ENCODE data around the gene PLEKHA6. TPM values are rescaled to one million over a fixed set of nuclear protein-coding genes. Genes with fewer than 3 reads are reported as not detected.

PLEKHA6 gene
- total and polyA plus RNA-seq, 2 experiments from 2014 or later = 2.8 to 6.2 TPM

DNA sequence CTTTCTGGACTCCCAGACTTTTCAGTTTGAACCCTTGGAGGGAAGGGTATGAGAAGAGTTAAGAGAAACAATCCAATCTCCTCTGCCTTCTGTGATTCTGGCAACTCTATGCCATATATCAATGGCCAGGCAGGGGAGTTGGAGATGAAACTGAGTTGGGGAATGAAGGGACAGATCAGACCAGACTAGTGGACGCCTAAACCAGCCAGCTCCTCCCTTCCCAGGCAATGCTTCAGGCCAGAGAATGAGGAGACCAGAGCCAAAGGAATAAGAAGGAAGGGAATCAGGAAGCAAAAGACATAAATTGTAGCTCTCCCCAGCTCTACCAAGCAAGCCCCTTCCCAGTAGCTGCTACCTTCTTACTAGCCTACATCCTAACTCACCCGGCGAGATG, 22.7 kb downstream of the PLEKHA6 start:
- Mint-ChIP-seq H3K4me3 (no peak overlapping the region), H3K9me3 (no peaks in the 10 kb centered on the region; the same call in 2 of the 3 replicates), H3K27me3 (ENCODE audit: insufficient read depth, low read depth, poor library complexity) (peaks cover 10% of the 10 kb centered on the region), H3K4me1 (peaks cover 49% of the 10 kb centered on the region), H3K27ac (no peak overlapping the region), H3K36me3 (ENCODE audit: low read depth) (no peaks in the 10 kb centered on the region)
- Histone ChIP-seq H2AFZ (peak overlapping the region; percentile 16; the same call in 1 of the 2 replicates), H3F3A (replicated peaks; ENCODE audit: low read depth) (peaks cover 7% of the 10 kb centered on the region; the same call in 1 of the 2 replicates), H3K27ac (ENCODE audit: low read depth) (peak overlapping the region; percentile 95), H3K36me3 (ENCODE audit: insufficient read depth) (no peaks in the 10 kb centered on the region), H3K27me3 (ENCODE audit: insufficient read depth) (no peaks in the 10 kb centered on the region), H3K4me3 (no peak overlapping the region), H4K20me1 (replicated peaks; ENCODE audit: insufficient read depth) (no peaks in the 10 kb centered on the region), H3K9me2 (ENCODE audit: insufficient read depth) (peaks cover 15% of the 10 kb centered on the region; the same call in 1 of the 2 replicates), H3K79me2 (replicated peaks; ENCODE audit: insufficient read depth) (no peaks in the 10 kb centered on the region), H3K4me2 (peak overlapping the region; percentile 70), H3K4me1 (ENCODE audit: insufficient read depth) (peaks cover 58% of the 10 kb centered on the region)
- DNase-seq (ENCODE audit: low spot score) (no peak), ATAC-seq (no peak)
- TF ChIP-seq ZNF331 (CRISPR knock-in tag; IDR thresholded peaks at IDR 0.05; ENCODE audit: low read depth) = no peak
- no peak for TF ChIP-seq ZNF114 (CRISPR knock-in tag; IDR thresholded peaks at IDR 0.05)
- no peak for TF ChIP-seq EZH2 (IDR thresholded peaks at IDR 0.05; ENCODE audit: low read depth, unreplicated experiment)
- TF ChIP-seq, protein P1, sequence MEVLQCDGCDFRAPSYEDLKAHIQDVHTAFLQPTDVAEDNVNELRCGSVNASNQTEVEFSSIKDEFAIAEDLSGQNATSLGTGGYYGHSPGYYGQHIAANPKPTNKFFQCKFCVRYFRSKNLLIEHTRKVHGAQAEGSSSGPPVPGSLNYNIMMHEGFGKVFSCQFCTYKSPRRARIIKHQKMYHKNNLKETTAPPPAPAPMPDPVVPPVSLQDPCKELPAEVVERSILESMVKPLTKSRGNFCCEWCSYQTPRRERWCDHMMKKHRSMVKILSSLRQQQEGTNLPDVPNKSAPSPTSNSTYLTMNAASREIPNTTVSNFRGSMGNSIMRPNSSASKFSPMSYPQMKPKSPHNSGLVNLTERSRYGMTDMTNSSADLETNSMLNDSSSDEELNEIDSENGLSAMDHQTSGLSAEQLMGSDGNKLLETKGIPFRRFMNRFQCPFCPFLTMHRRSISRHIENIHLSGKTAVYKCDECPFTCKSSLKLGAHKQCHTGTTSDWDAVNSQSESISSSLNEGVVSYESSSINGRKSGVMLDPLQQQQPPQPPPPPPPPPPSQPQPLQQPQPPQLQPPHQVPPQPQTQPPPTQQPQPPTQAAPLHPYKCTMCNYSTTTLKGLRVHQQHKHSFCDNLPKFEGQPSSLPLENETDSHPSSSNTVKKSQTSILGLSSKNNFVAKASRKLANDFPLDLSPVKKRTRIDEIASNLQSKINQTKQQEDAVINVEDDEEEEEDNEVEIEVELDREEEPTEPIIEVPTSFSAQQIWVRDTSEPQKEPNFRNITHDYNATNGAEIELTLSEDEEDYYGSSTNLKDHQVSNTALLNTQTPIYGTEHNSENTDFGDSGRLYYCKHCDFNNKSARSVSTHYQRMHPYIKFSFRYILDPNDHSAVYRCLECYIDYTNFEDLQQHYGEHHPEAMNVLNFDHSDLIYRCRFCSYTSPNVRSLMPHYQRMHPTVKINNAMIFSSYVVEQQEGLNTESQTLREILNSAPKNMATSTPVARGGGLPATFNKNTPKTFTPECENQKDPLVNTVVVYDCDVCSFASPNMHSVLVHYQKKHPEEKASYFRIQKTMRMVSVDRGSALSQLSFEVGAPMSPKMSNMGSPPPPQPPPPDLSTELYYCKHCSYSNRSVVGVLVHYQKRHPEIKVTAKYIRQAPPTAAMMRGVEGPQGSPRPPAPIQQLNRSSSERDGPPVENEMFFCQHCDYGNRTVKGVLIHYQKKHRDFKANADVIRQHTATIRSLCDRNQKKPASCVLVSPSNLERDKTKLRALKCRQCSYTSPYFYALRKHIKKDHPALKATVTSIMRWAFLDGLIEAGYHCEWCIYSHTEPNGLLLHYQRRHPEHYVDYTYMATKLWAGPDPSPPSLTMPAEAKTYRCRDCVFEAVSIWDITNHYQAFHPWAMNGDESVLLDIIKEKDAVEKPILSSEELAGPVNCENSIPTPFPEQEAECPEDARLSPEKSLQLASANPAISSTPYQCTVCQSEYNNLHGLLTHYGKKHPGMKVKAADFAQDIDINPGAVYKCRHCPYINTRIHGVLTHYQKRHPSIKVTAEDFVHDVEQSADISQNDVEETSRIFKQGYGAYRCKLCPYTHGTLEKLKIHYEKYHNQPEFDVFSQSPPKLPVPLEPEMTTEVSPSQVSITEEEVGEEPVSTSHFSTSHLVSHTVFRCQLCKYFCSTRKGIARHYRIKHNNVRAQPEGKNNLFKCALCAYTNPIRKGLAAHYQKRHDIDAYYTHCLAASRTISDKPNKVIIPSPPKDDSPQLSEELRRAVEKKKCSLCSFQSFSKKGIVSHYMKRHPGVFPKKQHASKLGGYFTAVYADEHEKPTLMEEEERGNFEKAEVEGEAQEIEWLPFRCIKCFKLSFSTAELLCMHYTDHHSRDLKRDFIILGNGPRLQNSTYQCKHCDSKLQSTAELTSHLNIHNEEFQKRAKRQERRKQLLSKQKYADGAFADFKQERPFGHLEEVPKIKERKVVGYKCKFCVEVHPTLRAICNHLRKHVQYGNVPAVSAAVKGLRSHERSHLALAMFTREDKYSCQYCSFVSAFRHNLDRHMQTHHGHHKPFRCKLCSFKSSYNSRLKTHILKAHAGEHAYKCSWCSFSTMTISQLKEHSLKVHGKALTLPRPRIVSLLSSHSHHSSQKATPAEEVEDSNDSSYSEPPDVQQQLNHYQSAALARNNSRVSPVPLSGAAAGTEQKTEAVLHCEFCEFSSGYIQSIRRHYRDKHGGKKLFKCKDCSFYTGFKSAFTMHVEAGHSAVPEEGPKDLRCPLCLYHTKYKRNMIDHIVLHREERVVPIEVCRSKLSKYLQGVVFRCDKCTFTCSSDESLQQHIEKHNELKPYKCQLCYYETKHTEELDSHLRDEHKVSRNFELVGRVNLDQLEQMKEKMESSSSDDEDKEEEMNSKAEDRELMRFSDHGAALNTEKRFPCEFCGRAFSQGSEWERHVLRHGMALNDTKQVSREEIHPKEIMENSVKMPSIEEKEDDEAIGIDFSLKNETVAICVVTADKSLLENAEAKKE (CRISPR knock-in tag; IDR thresholded peaks at IDR 0.05) = no peak
- no peak for TF ChIP-seq JUNB (IDR thresholded peaks at IDR 0.05; ENCODE audit: unreplicated experiment)
- TF ChIP-seq, protein P2, sequence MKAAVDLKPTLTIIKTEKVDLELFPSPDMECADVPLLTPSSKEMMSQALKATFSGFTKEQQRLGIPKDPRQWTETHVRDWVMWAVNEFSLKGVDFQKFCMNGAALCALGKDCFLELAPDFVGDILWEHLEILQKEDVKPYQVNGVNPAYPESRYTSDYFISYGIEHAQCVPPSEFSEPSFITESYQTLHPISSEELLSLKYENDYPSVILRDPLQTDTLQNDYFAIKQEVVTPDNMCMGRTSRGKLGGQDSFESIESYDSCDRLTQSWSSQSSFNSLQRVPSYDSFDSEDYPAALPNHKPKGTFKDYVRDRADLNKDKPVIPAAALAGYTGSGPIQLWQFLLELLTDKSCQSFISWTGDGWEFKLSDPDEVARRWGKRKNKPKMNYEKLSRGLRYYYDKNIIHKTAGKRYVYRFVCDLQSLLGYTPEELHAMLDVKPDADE (IDR thresholded peaks at IDR 0.05) = no peak
- TF ChIP-seq, protein P3, sequence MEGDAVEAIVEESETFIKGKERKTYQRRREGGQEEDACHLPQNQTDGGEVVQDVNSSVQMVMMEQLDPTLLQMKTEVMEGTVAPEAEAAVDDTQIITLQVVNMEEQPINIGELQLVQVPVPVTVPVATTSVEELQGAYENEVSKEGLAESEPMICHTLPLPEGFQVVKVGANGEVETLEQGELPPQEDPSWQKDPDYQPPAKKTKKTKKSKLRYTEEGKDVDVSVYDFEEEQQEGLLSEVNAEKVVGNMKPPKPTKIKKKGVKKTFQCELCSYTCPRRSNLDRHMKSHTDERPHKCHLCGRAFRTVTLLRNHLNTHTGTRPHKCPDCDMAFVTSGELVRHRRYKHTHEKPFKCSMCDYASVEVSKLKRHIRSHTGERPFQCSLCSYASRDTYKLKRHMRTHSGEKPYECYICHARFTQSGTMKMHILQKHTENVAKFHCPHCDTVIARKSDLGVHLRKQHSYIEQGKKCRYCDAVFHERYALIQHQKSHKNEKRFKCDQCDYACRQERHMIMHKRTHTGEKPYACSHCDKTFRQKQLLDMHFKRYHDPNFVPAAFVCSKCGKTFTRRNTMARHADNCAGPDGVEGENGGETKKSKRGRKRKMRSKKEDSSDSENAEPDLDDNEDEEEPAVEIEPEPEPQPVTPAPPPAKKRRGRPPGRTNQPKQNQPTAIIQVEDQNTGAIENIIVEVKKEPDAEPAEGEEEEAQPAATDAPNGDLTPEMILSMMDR (conservative IDR thresholded peaks at IDR 0.05; ENCODE audit: low read depth in 2 of 2) = no peak
- TF ChIP-seq NANOG (IDR thresholded peaks at IDR 0.05; ENCODE audit: borderline replicate concordance) = no peak
- no peak for TF ChIP-seq EZH2phosphoT487 (IDR thresholded peaks at IDR 0.05; ENCODE audit: unreplicated experiment)
- TF ChIP-seq, protein P4, sequence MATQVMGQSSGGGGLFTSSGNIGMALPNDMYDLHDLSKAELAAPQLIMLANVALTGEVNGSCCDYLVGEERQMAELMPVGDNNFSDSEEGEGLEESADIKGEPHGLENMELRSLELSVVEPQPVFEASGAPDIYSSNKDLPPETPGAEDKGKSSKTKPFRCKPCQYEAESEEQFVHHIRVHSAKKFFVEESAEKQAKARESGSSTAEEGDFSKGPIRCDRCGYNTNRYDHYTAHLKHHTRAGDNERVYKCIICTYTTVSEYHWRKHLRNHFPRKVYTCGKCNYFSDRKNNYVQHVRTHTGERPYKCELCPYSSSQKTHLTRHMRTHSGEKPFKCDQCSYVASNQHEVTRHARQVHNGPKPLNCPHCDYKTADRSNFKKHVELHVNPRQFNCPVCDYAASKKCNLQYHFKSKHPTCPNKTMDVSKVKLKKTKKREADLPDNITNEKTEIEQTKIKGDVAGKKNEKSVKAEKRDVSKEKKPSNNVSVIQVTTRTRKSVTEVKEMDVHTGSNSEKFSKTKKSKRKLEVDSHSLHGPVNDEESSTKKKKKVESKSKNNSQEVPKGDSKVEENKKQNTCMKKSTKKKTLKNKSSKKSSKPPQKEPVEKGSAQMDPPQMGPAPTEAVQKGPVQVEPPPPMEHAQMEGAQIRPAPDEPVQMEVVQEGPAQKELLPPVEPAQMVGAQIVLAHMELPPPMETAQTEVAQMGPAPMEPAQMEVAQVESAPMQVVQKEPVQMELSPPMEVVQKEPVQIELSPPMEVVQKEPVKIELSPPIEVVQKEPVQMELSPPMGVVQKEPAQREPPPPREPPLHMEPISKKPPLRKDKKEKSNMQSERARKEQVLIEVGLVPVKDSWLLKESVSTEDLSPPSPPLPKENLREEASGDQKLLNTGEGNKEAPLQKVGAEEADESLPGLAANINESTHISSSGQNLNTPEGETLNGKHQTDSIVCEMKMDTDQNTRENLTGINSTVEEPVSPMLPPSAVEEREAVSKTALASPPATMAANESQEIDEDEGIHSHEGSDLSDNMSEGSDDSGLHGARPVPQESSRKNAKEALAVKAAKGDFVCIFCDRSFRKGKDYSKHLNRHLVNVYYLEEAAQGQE (IDR thresholded peaks at IDR 0.05; ENCODE audit: unreplicated experiment) = no peak
- TF ChIP-seq STAT1 (IDR thresholded peaks at IDR 0.05; ENCODE audit: unreplicated experiment) = no peak
- no peak for TF ChIP-seq CREB1 (CRISPR knock-in tag; IDR thresholded peaks at IDR 0.05; ENCODE audit: low read depth)
- TF ChIP-seq POLR2AphosphoS5 (IDR thresholded peaks at IDR 0.05; ENCODE audit: low read depth) = no peak

All from GM23338 (cell line).